Body of pancreas (tissue), 4 donors: ENCODE results near the gene KLHL28.

ENCODE experiments used
- POLR2A ChIP-seq, 3 donors: fragments of 450-650 bp; IDR thresholded peaks; one replicate each; pipeline ENCODE4 v1.6.1; 2016; ENCODE audit warnings: antibody characterized with exemption in 3 of 3, mild to moderate bottlenecking in 2 of 3
- TF ChIP-seq, protein P1 (sequence below), 7 experiments: fragments of 450-650 bp in 4 of 7; fragments of 200-600 bp in 3 of 7; sonication (generic) in 3 of 7; IDR thresholded peaks; one replicate each; pipeline ENCODE4 v1.5.1; 2016 to 2019; ENCODE audit warnings: antibody characterized with exemption in 7 of 7

DNA sequence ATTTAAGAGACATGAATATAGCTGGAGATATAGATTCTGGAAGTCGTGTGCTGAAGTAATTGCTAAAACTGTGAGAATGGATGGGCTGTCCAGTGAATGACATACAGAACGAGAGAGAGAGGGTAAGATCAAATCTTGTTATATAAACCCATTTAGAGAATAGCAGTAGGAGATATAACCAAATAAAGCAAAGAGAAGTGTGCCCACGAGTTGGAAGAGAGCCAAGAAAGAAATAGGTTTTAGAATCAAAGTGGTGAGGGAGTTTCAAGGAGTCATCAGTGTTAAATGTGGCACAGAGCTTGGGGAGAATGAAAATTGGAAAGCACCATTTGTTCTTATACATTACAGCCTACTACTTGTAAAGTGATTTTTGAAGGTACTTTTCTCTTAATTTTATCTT lies 19.5 kb upstream of the KLHL28 start:
- TF ChIP-seq, protein P1, sequence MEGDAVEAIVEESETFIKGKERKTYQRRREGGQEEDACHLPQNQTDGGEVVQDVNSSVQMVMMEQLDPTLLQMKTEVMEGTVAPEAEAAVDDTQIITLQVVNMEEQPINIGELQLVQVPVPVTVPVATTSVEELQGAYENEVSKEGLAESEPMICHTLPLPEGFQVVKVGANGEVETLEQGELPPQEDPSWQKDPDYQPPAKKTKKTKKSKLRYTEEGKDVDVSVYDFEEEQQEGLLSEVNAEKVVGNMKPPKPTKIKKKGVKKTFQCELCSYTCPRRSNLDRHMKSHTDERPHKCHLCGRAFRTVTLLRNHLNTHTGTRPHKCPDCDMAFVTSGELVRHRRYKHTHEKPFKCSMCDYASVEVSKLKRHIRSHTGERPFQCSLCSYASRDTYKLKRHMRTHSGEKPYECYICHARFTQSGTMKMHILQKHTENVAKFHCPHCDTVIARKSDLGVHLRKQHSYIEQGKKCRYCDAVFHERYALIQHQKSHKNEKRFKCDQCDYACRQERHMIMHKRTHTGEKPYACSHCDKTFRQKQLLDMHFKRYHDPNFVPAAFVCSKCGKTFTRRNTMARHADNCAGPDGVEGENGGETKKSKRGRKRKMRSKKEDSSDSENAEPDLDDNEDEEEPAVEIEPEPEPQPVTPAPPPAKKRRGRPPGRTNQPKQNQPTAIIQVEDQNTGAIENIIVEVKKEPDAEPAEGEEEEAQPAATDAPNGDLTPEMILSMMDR (IDR thresholded peaks at IDR 0.05) = no peak
- no peak for TF ChIP-seq POLR2A (IDR thresholded peaks at IDR 0.05)
